GM10266 (cell line): Measurements from ENCODE around the gene EXO1.

Source experiments
- DNase-seq: peaks from one replicate; pipeline ENCODE4 v3.0.0; 2012; ENCODE audit errors: extremely low spot score
- TF ChIP-seq, protein P1 (sequence below): IDR thresholded peaks from 2 replicates; pipeline ENCODE4 v1.5.1; 2012; ENCODE audit warnings: mild to moderate bottlenecking, low read depth; ENCODE audit not compliant: control insufficient read depth, insufficient read depth; ENCODE audit errors: missing control alignments

Gene EXO1

DNA sequence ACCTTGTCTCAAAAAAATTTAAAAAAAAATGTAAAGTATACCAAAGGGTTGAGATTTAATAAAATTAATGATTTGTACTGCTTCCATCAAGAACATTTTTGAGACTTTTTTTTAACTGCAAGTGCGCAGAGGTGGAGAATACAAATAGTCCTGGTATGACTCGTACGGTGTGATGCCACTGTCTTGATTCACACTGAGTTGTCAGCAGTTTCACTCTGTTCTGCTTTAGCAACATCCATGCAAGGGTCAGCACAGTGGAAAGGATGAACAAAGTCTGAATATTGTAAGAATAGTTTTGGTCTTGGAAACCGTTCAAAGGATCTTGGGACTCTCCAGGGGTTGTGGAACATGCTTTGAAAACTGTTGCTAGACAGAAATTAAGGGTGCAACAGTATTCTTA is 40.2 kb downstream of the EXO1 start:
- DNase-seq: no peak

DNA sequence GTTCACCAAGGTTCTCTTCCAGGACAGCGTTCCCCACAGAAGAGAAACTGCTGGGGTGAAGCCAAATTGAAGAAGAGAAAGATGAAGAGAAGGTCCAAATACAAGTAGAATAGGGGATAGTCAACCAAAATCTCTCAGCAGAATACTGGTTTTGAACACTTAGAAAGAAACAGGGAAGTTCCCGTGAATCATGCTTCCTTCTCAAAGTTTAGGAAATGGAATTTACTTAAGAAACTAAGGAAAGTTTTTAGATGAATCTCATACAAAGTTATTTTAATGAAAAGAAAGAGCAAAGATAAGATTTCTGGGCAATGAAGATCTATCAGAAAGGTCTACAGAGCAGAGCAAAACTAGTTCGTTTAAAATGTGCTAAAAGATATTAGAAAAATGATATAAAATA is 43.3 kb downstream of the EXO1 start:
- no peak for DNase-seq
- TF ChIP-seq, protein P1, sequence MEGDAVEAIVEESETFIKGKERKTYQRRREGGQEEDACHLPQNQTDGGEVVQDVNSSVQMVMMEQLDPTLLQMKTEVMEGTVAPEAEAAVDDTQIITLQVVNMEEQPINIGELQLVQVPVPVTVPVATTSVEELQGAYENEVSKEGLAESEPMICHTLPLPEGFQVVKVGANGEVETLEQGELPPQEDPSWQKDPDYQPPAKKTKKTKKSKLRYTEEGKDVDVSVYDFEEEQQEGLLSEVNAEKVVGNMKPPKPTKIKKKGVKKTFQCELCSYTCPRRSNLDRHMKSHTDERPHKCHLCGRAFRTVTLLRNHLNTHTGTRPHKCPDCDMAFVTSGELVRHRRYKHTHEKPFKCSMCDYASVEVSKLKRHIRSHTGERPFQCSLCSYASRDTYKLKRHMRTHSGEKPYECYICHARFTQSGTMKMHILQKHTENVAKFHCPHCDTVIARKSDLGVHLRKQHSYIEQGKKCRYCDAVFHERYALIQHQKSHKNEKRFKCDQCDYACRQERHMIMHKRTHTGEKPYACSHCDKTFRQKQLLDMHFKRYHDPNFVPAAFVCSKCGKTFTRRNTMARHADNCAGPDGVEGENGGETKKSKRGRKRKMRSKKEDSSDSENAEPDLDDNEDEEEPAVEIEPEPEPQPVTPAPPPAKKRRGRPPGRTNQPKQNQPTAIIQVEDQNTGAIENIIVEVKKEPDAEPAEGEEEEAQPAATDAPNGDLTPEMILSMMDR: no peak

More for the DNA sequence above, 40.2 kb downstream of the EXO1 start:
- TF ChIP-seq, protein P1: no peak

DNA sequence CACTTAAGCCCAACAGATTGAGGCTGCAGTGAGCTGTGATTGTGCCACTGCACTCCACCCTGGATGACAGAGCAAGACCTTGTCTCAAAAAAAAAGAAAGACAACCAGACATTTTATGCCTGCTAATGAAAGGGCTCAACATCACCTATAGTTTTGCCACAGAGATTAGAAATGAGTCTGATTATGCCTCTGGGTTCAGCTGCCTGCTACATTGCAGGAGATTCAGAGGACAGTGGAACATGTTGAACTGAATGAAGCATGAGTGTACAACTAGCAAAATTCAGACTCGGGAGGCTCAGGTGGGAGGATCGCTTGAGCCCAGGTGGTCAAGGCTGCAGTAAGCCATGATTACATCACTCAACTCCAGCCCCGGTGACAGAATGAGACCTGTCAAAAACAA is 46.0 kb downstream of the EXO1 start:
- no peak for DNase-seq
- TF ChIP-seq, protein P1: no peak

DNA sequence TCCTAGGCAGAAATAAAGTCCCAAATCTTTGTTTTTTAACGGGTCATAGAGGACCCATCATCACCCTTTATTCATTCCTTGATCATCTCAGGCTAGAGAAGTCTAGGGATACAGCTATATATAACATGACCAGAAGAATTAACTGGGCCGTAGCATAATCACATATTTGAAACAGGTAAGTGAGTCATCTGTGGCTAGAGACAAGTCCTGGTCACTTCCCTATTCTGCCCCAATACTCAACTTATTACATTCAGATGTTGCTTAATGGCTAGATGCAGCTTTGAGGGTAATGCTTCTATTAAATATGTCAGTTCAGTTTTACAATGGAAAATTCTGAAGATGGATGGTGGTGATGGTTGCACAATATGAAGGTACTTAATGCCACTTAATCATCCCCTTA is 47.0 kb downstream of the EXO1 start:
- no peak for DNase-seq
- TF ChIP-seq, protein P1: no peak

DNA sequence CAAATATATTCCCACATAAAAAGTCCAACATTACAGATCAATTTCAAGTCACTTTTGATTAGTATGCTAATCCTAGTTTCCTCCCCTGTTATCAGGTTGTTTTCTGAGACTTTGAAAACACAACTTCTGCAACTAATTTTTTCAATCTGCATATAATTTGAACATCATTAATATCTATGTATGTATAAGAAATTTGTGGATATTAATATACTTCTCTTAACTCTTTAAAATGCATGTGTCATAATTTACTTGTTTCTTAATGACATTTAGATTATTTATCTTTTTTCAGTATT is 48.6 kb downstream of the EXO1 start:
- no peak for DNase-seq
- TF ChIP-seq, protein P1: no peak

DNA sequence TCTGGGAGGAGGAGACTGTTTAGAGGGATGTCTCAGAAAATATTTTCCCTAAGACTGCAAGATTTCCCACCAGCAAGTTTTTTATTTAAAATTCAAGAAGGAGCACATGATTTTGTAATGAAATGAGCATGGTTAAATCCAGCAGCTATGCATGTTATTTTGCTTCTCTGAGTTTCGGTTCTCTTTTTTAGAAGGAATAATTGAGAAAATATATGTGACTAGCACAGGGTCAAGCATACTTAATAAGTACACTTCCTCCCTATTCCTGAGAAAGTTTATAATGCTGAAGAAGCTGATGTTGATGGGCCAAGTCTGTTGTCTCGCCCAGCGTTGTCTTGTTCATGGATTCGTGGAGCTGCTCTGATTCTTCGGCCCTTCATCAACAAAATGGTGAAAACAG is 51.2 kb downstream of the EXO1 start:
- no peak for DNase-seq
- TF ChIP-seq, protein P1: no peak

DNA sequence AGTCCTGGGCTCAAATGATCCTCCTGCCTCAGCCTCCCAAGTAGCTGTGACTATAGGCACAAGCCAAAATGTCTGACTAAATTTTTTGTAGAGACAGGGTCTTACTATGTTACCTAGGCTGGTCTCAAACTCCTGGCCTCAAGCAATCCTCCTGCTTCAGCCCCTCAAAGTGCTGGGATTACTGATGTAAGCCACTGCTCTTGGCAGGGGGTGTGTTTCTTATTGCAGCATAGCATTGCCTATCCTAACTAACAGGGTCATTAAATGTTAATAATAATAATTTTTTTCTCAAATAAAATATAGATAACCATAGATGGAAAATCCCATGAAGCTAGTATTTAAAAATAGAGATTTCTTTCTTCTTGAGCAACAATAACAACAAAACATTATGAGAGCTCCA is 52.4 kb downstream of the EXO1 start:
- DNase-seq: no peak
- TF ChIP-seq, protein P1: no peak
